GM19438 (cell line): ENCODE results near the gene TINAGL1.

Source experiments
- ATAC-seq: cut with Tn5 transposase; IDR thresholded peaks from one replicate; pipeline ENCODE4 v1.9.1; 2021; ENCODE audit warnings: low read depth; ENCODE audit not compliant: unreplicated experiment

TINAGL1 gene

DNA sequence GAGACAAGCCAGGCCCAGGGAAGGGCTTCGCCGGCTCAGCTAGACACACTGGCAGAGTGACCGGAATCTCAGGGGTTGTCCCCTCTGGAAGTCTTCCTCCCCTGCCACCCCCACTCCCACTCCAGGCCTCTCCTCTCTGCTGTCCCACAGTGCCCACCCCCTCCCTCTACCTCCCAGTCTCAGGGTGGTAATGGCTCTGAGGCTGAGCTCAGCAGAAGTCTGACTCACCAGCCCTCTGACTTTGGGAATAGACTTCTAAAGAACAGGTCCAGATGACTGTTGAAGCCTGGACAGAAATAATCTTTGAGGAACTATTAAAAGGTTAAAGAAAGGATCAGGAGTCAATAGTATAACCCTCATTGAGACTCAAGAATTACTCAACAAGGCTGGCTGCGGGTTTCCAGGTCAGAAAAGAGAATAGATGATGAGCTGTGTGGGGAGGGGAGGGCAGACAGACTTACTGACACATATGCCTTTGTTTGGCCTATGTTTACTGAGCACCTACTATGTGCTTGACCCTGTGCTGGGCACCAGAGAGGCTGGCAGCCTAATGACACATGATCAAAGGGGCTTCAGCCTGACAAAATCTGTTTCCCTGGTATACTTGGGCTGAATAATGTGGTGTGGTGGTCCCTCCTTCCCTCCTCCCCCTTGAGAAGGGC is 49.4 kb downstream of the TINAGL1 start:
- no peak for ATAC-seq

GRCh38 chr1:31626223-31627207 is 50.2 kb downstream of the TINAGL1 start:
- ATAC-seq, result no peak

DNA sequence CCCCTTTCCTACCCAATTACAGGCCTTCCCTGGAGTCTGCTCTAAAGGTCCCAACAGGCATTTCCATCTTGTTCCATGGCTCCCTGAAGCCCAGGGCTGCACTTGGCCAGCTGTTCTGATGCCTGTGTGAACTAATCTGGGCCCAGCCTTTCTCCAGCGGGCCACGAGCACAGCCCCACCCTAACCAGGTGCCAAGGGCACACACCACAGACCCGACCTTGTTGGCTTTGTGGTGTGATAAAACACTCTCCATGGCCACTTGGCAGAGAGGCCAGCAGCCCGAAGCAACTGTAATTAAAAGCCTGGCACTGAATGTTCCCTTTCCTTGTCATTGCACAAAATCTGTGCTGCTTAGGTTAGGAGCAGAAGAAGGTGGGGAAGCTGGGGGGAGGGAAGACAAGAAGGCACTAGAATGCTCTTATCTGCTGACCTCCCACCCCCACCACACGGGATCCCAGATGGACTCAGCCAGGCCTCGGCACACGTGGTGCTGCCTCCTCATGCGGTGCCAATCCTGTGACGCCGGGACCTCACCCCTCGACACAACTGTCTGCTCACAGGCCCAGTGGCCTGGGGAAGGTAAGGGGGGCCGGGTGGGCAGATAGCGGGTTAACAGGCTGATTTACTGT is 51.1 kb downstream of the TINAGL1 start:
- no peak for ATAC-seq

- no peak for ATAC-seq
Observed at GRCh38 chr1:31627930-31628559, 51.7 kb downstream of the TINAGL1 start.

- ATAC-seq, result no peak
Observed at GRCh38 chr1:31628931-31629556, 52.7 kb downstream of the TINAGL1 start.

GRCh38 chr1:31632649-31633048 is 56.3 kb downstream of the TINAGL1 start:
- ATAC-seq, result no peak

GRCh38 chr1:31633117-31633516 is 56.8 kb downstream of the TINAGL1 start:
- no peak for ATAC-seq
